Measurements from ENCODE around the gene CCR5. TPM values are rescaled to one million over a fixed set of nuclear protein-coding genes. Genes with fewer than 3 reads are reported as not detected.

CCR5 gene
- total and polyA plus RNA-seq, 11 donors = 0.13 to 12.7 (median 0.40) TPM

GRCh38 chr3:46422617-46423016 lies 51.9 kb downstream of the CCR5 start:
- intact Hi-C loops (cut with DNase I) = loop anchor here in 5 of 10 donors (10.0 kb wide), 3 partner anchors 48 to 338 kb away; partner anchors contain the start of gene CCR5 (in 1 of the 5)
- ATAC-seq (no peak), DNase-seq (no peak)
- Histone ChIP-seq H3K4me1 (peaks cover 0 to 9% (median 0%) of the 10 kb centered on the region in 12 donors), H3K4me3 (no peak overlapping the region), H3K27ac (no peak overlapping the region), H3K36me3 (no peaks in the 10 kb centered on the region), H3K9me3 (no peaks in the 10 kb centered on the region), H3K27me3 (no peaks in the 10 kb centered on the region)
- TF ChIP-seq, protein P1, sequence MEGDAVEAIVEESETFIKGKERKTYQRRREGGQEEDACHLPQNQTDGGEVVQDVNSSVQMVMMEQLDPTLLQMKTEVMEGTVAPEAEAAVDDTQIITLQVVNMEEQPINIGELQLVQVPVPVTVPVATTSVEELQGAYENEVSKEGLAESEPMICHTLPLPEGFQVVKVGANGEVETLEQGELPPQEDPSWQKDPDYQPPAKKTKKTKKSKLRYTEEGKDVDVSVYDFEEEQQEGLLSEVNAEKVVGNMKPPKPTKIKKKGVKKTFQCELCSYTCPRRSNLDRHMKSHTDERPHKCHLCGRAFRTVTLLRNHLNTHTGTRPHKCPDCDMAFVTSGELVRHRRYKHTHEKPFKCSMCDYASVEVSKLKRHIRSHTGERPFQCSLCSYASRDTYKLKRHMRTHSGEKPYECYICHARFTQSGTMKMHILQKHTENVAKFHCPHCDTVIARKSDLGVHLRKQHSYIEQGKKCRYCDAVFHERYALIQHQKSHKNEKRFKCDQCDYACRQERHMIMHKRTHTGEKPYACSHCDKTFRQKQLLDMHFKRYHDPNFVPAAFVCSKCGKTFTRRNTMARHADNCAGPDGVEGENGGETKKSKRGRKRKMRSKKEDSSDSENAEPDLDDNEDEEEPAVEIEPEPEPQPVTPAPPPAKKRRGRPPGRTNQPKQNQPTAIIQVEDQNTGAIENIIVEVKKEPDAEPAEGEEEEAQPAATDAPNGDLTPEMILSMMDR (IDR thresholded peaks at IDR 0.05) = no peak
- TF ChIP-seq POLR2A (IDR thresholded peaks at IDR 0.05) = no peak
- WGBS, 4 donors = 87 to 91% (median 90%) methylated on average over 5 to 6 of the region's 6 CpGs

DNA sequence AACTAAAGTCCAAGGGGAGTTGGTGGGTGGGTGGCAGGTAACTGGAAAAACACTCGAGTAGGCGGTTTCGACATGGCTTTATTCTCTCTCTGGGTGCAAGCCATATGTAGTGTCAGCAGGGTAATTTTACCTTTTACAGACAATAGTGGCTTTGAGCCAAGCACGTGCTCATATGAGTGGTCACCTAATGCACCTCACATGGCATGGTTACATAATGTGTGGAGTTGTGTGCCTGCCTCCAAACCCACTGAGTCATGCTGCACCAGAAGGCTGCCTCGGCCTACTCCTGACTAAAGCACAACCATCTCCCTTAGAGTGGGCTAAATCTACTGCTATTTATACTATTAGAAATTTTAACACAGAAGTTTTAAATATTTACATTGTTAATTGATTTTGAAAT lies 52.8 kb downstream of the CCR5 start:
- no peaks in the 10 kb centered on the region for H3K27me3 ChIP-seq
- no peaks in the 10 kb centered on the region for H3K36me3 ChIP-seq
- DNase-seq (no peak), ATAC-seq (no peak)
- intact Hi-C loops (cut with DNase I) = loop anchor here in 5 of 10 donors (10.0 kb wide), 3 partner anchors 49 to 339 kb away; partner anchors contain the start of gene CCR5 (in 1 of the 5)
- H3K27ac ChIP-seq = no peak overlapping the region
- peaks cover 0 to 14% (median 0%) of the 10 kb centered on the region in 12 donors for H3K4me1 ChIP-seq
- H3K9me3 ChIP-seq = no peaks in the 10 kb centered on the region
- no peak overlapping the region for H3K4me3 ChIP-seq
- WGBS, 4 donors = 69 to 82% (median 72%) methylated on average over 5 of the region's 5 CpGs
- TF ChIP-seq POLR2A (IDR thresholded peaks at IDR 0.05) = no peak
- TF ChIP-seq, protein P1 (IDR thresholded peaks at IDR 0.05) = no peak

Other genes with a start within 250 kb of the CCR5 start
- gene CCR1, start 162.6 kb upstream of the CCR5 start, total RNA-seq = 10 to 100 TPM in 2 of 9 donors, 1 to 10 TPM in 7; 1.2 to 52.6 (median 2.4) TPM
- gene CCR1, start 162.6 kb upstream of the CCR5 start, polyA plus RNA-seq = 1 to 10 TPM in 1 of 2 donors, under 1 TPM in 1; 0.61 to 1.6 TPM
- under 1 TPM in 2 of 9 donors, not detected in 7; 0.20 to 0.27 TPM for gene CCR3, start 128.5 kb upstream of the CCR5 start, total RNA-seq
- gene CCR3, start 128.5 kb upstream of the CCR5 start, polyA plus RNA-seq = not detected
- gene CCR2, start 16.8 kb upstream of the CCR5 start, total RNA-seq = 10 to 100 TPM in 1 of 9 donors, 1 to 10 TPM in 3, under 1 TPM in 5; 0.35 to 10.5 (median 0.94) TPM
- gene CCR2, start 16.8 kb upstream of the CCR5 start, polyA plus RNA-seq = under 1 TPM; 0.23 to 0.53 TPM
- 1 to 10 TPM in 8 of 9 donors, under 1 TPM in 1; 0.70 to 8.1 (median 1.7) TPM for gene CCRL2, start 36.3 kb downstream of the CCR5 start, total RNA-seq
- gene CCRL2, start 36.3 kb downstream of the CCR5 start, polyA plus RNA-seq = 1 to 10 TPM; 1.1 to 1.9 TPM
- 10 to 100 TPM in 1 of 9 donors, 1 to 10 TPM in 8; 2.5 to 10.6 (median 3.1) TPM for gene LTF, start 94.0 kb downstream of the CCR5 start, total RNA-seq
- 1 to 10 TPM; 1.6 to 3.0 TPM for gene LTF, start 94.0 kb downstream of the CCR5 start, polyA plus RNA-seq
- not detected for gene RTP3, start 127.0 kb downstream of the CCR5 start, total RNA-seq
- gene RTP3, start 127.0 kb downstream of the CCR5 start, polyA plus RNA-seq = not detected
- gene LRRC2, start 195.4 kb downstream of the CCR5 start, total RNA-seq = 100 to 1,000 TPM in 4 of 9 donors, 10 to 100 TPM in 5; 74.4 to 147 (median 97.3) TPM
- gene LRRC2, start 195.4 kb downstream of the CCR5 start, polyA plus RNA-seq = 10 to 100 TPM; 20.7 to 54.6 TPM
- gene FAM240A, start 241.6 kb downstream of the CCR5 start, total RNA-seq = not detected
- not detected for gene FAM240A, start 241.6 kb downstream of the CCR5 start, polyA plus RNA-seq